ENCODE results near the gene BACH2.

Gene BACH2

DNA sequence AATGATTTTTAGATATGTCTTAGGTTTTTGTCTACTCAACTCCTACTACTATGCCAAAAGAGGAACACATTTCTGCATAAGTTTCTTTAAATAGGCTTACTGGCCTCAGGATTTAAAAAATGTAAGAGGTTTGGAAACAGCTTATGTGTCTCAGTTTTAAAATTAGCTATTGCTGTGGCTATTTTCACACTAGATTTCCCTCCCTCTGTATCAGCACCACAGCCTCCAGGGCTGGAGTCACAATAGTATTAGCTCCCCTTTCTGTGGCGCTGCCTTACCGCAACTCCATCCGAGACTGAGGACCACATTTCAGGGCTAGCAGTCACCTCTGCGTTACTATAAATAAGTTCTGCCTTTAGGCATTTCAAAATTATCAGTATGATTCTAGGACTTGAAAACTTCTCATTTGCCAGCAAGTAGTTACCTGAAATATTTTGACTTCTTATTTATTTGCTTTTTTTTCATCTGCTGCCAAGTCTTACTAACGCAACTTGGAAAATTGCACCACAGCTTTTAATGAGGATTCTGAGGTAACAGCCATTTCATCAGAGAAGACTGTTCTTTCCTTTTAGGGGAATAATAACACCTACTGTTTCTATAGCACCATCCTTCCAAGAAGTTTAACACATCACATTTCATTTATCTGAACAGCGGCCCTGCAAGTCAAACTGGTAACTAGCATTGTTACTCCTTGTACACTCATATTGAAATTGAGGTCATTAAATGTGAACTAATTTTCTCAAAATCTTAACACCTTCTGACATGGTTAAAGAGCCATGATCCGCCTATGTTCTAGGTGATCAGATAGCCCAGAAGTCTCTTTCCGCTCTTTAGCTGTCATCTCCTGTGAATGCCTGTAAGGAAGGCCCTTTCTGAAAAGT, 296.5 kb downstream of the BACH2 start:
- Histone ChIP-seq H3K27me3 (ENCODE audit: insufficient read depth, poor library complexity, severe bottlenecking) (no peaks in the 10 kb centered on the region), H3K27ac (replicated peaks) (peak overlapping the region; percentile 30; the same call in 1 of the 2 replicates), H3K4me3 (replicated peaks; ENCODE audit: insufficient read depth, low read length) (no peak overlapping the region)
- peak; percentile 11 to 32 for DNase-seq (ENCODE audit: low read depth in 1 of 2, low spot score in 1 of 2)
- TF ChIP-seq POLR2AphosphoS5 (IDR thresholded peaks at IDR 0.05; ENCODE audit: low read depth) (no peak), SPI1 (IDR thresholded peaks at IDR 0.05; ENCODE audit: borderline replicate concordance, low read depth) (peak; percentile 46; the same call in 1 of the 2 replicates)
- TF ChIP-seq, protein P1, sequence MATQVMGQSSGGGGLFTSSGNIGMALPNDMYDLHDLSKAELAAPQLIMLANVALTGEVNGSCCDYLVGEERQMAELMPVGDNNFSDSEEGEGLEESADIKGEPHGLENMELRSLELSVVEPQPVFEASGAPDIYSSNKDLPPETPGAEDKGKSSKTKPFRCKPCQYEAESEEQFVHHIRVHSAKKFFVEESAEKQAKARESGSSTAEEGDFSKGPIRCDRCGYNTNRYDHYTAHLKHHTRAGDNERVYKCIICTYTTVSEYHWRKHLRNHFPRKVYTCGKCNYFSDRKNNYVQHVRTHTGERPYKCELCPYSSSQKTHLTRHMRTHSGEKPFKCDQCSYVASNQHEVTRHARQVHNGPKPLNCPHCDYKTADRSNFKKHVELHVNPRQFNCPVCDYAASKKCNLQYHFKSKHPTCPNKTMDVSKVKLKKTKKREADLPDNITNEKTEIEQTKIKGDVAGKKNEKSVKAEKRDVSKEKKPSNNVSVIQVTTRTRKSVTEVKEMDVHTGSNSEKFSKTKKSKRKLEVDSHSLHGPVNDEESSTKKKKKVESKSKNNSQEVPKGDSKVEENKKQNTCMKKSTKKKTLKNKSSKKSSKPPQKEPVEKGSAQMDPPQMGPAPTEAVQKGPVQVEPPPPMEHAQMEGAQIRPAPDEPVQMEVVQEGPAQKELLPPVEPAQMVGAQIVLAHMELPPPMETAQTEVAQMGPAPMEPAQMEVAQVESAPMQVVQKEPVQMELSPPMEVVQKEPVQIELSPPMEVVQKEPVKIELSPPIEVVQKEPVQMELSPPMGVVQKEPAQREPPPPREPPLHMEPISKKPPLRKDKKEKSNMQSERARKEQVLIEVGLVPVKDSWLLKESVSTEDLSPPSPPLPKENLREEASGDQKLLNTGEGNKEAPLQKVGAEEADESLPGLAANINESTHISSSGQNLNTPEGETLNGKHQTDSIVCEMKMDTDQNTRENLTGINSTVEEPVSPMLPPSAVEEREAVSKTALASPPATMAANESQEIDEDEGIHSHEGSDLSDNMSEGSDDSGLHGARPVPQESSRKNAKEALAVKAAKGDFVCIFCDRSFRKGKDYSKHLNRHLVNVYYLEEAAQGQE (IDR thresholded peaks at IDR 0.05; ENCODE audit: insufficient replicate concordance, low read depth): no peak
- TF ChIP-seq, protein P2, sequence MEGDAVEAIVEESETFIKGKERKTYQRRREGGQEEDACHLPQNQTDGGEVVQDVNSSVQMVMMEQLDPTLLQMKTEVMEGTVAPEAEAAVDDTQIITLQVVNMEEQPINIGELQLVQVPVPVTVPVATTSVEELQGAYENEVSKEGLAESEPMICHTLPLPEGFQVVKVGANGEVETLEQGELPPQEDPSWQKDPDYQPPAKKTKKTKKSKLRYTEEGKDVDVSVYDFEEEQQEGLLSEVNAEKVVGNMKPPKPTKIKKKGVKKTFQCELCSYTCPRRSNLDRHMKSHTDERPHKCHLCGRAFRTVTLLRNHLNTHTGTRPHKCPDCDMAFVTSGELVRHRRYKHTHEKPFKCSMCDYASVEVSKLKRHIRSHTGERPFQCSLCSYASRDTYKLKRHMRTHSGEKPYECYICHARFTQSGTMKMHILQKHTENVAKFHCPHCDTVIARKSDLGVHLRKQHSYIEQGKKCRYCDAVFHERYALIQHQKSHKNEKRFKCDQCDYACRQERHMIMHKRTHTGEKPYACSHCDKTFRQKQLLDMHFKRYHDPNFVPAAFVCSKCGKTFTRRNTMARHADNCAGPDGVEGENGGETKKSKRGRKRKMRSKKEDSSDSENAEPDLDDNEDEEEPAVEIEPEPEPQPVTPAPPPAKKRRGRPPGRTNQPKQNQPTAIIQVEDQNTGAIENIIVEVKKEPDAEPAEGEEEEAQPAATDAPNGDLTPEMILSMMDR (IDR thresholded peaks at IDR 0.05; ENCODE audit: insufficient read depth, low read length): no peak

DNA sequence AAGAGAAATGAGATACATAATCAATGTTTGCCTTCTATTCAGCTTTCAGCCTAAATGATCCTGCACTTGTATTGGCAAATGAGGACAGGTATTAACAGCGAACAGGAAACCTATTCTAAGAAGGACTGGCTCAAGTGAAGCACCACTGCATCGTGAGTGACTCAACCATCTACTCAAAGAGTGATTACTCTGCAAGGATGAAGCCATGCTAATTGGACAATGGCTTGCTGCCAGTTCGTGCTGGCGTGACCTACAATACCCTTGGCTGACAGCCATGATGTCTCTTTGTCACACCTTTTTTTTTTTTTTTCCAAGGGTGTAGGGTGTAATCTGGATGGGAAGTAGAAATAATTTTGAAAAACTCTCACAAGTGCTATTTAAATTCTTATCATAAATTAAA, 297.5 kb downstream of the BACH2 start:
- H3K27me3 ChIP-seq (ENCODE audit: insufficient read depth, poor library complexity, severe bottlenecking): no peaks in the 10 kb centered on the region
- peak in 1 of 2 experiments; percentile 7 for DNase-seq (ENCODE audit: low read depth in 1 of 2, low spot score in 1 of 2)
- H3K27ac ChIP-seq (replicated peaks): no peak overlapping the region
- no peak overlapping the region for H3K4me3 ChIP-seq (replicated peaks; ENCODE audit: insufficient read depth, low read length)
- TF ChIP-seq SPI1 (IDR thresholded peaks at IDR 0.05; ENCODE audit: borderline replicate concordance, low read depth) (no peak), POLR2AphosphoS5 (IDR thresholded peaks at IDR 0.05; ENCODE audit: low read depth) (no peak), GABPA (IDR thresholded peaks at IDR 0.05; ENCODE audit: low read depth) (no peak)
- TF ChIP-seq, protein P1 (IDR thresholded peaks at IDR 0.05; ENCODE audit: insufficient replicate concordance, low read depth): no peak
- TF ChIP-seq, protein P2 (IDR thresholded peaks at IDR 0.05; ENCODE audit: insufficient read depth, low read length): no peak

DNA sequence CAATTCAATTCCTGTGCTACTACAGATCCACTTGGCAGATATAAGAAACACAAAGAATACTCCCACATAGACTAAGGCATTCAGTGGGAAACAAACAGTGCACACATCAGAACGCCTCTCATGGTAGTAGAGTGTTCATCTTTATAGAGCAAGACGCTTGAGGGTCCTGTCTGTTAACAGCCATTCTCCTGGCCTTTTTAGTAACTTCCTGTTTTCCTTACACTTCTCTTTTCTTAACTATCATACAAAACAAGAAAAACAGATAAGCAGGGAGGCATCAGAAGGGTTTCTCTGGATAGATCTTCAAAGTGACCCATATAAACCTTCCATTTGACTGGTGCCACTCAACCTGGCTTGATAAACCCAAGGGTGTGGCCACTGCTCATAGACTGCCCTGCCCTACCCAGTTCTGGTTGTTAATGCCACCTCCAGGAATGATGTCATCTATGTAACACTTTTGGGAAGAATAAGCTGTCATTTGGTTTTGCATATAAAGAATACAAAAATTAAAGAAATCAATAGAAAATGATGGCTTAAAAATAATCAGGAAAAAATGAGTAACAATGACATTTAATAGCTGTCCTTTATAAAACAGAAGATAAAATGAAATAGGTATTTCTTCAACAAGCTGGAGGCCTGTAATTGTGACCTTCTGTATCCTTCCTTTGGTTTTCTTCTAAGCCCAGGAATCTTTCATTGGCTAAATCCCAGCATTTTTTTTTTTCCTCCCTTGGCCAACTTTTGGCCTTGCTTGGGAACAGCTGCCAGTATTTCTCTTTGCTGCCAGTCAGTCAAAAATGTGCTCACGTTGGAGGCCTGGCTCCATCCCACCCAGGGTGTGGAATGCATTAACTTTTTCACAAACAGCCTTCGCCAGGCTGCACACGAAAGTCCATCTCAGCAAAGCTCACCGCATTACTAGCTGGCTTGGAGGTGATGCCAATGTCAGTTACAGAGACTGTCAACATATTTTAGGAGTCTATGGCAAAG, 298.9 kb downstream of the BACH2 start:
- Histone ChIP-seq H3K27me3 (ENCODE audit: insufficient read depth, poor library complexity, severe bottlenecking) (no peaks in the 10 kb centered on the region), H3K27ac (replicated peaks) (no peak overlapping the region), H3K4me3 (replicated peaks; ENCODE audit: insufficient read depth, low read length) (no peak overlapping the region)
- DNase-seq (ENCODE audit: low read depth in 1 of 2, low spot score in 1 of 2): peak in 1 of 2 experiments; percentile 9
- TF ChIP-seq SPI1 (IDR thresholded peaks at IDR 0.05; ENCODE audit: borderline replicate concordance, low read depth) (peak; percentile 86), POLR2AphosphoS5 (IDR thresholded peaks at IDR 0.05; ENCODE audit: low read depth) (no peak), GABPA (IDR thresholded peaks at IDR 0.05; ENCODE audit: low read depth) (no peak)
- TF ChIP-seq, protein P1 (IDR thresholded peaks at IDR 0.05; ENCODE audit: insufficient replicate concordance, low read depth): no peak
- TF ChIP-seq, protein P2 (IDR thresholded peaks at IDR 0.05; ENCODE audit: insufficient read depth, low read length): no peak
